Hepatocyte (in vitro differentiated cells): ENCODE data around the gene TRIM10.

Experiments used
- CTCF ChIP-seq: fragments of 200-600 bp; sonication (generic); IDR thresholded peaks from 2 replicates; pipeline ENCODE4 v1.5.1; 2016; ENCODE audit warnings: antibody characterized with exemption, mild to moderate bottlenecking; ENCODE audit not compliant: poor library complexity
- EZH2 ChIP-seq: fragments of 200-600 bp; sonication (generic); IDR thresholded peaks from 2 replicates; pipeline ENCODE4 v1.6.1; 2016; ENCODE audit warnings: antibody characterized with exemption, mild to moderate bottlenecking, borderline replicate concordance

- TF ChIP-seq CTCF (no peak), EZH2 (no peak)
These were observed 30.8 kb downstream of the TRIM10 start for GRCh38 chr6:30130179-30130679.
